Measurements from ENCODE around the gene CCDC146. TPM values are rescaled to one million over a fixed set of nuclear protein-coding genes. Genes with fewer than 3 reads are reported as not detected.
"Not testable (repeated sequence)": the region's sequence is repeated elsewhere in the genome, so short reads cannot be mapped to it uniquely, and the experiment has no call there.

CCDC146 gene
- total RNA-seq, 1 donor from 2014 or later = 20.6 TPM

- H3K4me3 ChIP-seq = no peak overlapping the region
- intact Hi-C loops (cut with DNase I) = no loop called here
- peak overlapping the region; percentile 69 for H3K27ac ChIP-seq
- no peaks in the 10 kb centered on the region for H3K36me3 ChIP-seq
- no peak for DNase-seq (ENCODE audit: extremely low spot score in 2 of 2)
- no peak for TF ChIP-seq CTCF (IDR thresholded peaks at IDR 0.05)
- TF ChIP-seq POLR2A (IDR thresholded peaks at IDR 0.05) = no peak
- peak in 1 of 2 donors; percentile 36 for TF ChIP-seq POLR2AphosphoS5 (IDR thresholded peaks at IDR 0.05; ENCODE audit: insufficient read depth in 1 of 2, low read depth in 1 of 2)
- H3K27me3 ChIP-seq = no peaks in the 10 kb centered on the region
- H3K4me1 ChIP-seq = peaks cover 45% of the 10 kb centered on the region
- no peaks in the 10 kb centered on the region for H3K9me3 ChIP-seq
Observed at GRCh38 chr7:77328669-77329068, 206.3 kb downstream of the CCDC146 start.

- no peaks in the 10 kb centered on the region for H3K27me3 ChIP-seq
- H3K4me1 ChIP-seq = peaks cover 45% of the 10 kb centered on the region
- peak overlapping the region; percentile 69 for H3K27ac ChIP-seq
- no peaks in the 10 kb centered on the region for H3K36me3 ChIP-seq
- TF ChIP-seq POLR2A (IDR thresholded peaks at IDR 0.05) (no peak), POLR2AphosphoS5 (IDR thresholded peaks at IDR 0.05; ENCODE audit: insufficient read depth in 1 of 2, low read depth in 1 of 2) (no peak), CTCF (IDR thresholded peaks at IDR 0.05) (no peak)
- no peak for DNase-seq (ENCODE audit: extremely low spot score in 2 of 2)
- intact Hi-C loops (cut with DNase I) = loop anchor here (10.0 kb wide), 1 partner anchor 75 kb away; no protein-coding TSS in a partner anchor
- H3K4me3 ChIP-seq = no peak overlapping the region
- H3K9me3 ChIP-seq = no peaks in the 10 kb centered on the region
Observed at GRCh38 chr7:77329466-77330168, 207.2 kb downstream of the CCDC146 start.

GRCh38 chr7:77330169-77330882, 207.9 kb downstream of the CCDC146 start:
- Histone ChIP-seq H3K27ac (peak overlapping the region; percentile 69), H3K27me3 (no peaks in the 10 kb centered on the region), H3K9me3 (no peaks in the 10 kb centered on the region), H3K36me3 (no peaks in the 10 kb centered on the region), H3K4me1 (peaks cover 51% of the 10 kb centered on the region), H3K4me3 (no peak overlapping the region)
- no peak for DNase-seq (ENCODE audit: extremely low spot score in 2 of 2)
- intact Hi-C loops (cut with DNase I) = loop anchor here (10.0 kb wide), 1 partner anchor 76 kb away; no protein-coding TSS in a partner anchor
- TF ChIP-seq POLR2AphosphoS5 (IDR thresholded peaks at IDR 0.05; ENCODE audit: insufficient read depth in 1 of 2, low read depth in 1 of 2) (peak in 1 of 2 donors; percentile 78), CTCF (IDR thresholded peaks at IDR 0.05) (no peak), POLR2A (IDR thresholded peaks at IDR 0.05) (no peak)

- peaks cover 43% of the 10 kb centered on the region for H3K4me1 ChIP-seq
- H3K27me3 ChIP-seq = no peaks in the 10 kb centered on the region
- TF ChIP-seq POLR2AphosphoS5 (IDR thresholded peaks at IDR 0.05; ENCODE audit: insufficient read depth in 1 of 2, low read depth in 1 of 2) (peak in 1 of 2 donors; percentile 60), CTCF (IDR thresholded peaks at IDR 0.05) (peak; percentile 54 to 78 (median 67)), POLR2A (IDR thresholded peaks at IDR 0.05) (no peak)
- DNase-seq (ENCODE audit: extremely low spot score in 2 of 2) = no peak
- no peak overlapping the region for H3K4me3 ChIP-seq
- intact Hi-C loops (cut with DNase I) = loop anchor here (10.0 kb wide), 1 partner anchor 77 kb away; no protein-coding TSS in a partner anchor
- no peaks in the 10 kb centered on the region for H3K36me3 ChIP-seq
- H3K9me3 ChIP-seq = no peaks in the 10 kb centered on the region
- H3K27ac ChIP-seq = no peak overlapping the region
Observed at GRCh38 chr7:77331938-77332695, 209.7 kb downstream of the CCDC146 start.

GRCh38 chr7:77334039-77334438, 211.6 kb downstream of the CCDC146 start:
- not testable (repeated sequence) for H3K27me3 ChIP-seq; H3K4me3 ChIP-seq; DNase-seq (ENCODE audit: extremely low spot score in 2 of 2); H3K36me3 ChIP-seq; H3K9me3 ChIP-seq; H3K27ac ChIP-seq
- intact Hi-C loops (cut with DNase I) = loop anchor here (10.0 kb wide), 1 partner anchor 79 kb away; no protein-coding TSS in a partner anchor
- peaks cover 24% of the 10 kb centered on the region for H3K4me1 ChIP-seq

All from vagina (tissue), 2 donors.